BLaER1 treated with 17β-estradiol and CSF1 and Interleukin-3, amounts not matched to agents 10 nM and 100 nM (cell line): ENCODE results near the gene FCER1G.
A peak's percentile ranks its signal among the peaks of the same experiment; 100 is the strongest.

Experiments used
- H3K27ac ChIP-seq, 11 experiments: shearing (Covaris generic); formaldehyde crosslinking; 2 replicates each; pipeline ENCODE4 v1.8.1; 2022
- H3K27me3 ChIP-seq, 11 experiments: shearing (Covaris generic); formaldehyde crosslinking; 2 replicates each; pipeline ENCODE4 v1.8.1; 2022
- H3K36me3 ChIP-seq, 11 experiments: shearing (Covaris generic); formaldehyde crosslinking; 2 replicates each; pipeline ENCODE4 v1.8.1; 2022
- H3K4me1 ChIP-seq, 10 experiments: shearing (Covaris generic); formaldehyde crosslinking; 2 replicates each; pipeline ENCODE4 v1.8.1; 2022
- H3K4me2 ChIP-seq, 11 experiments: shearing (Covaris generic); formaldehyde crosslinking; 2 replicates each; pipeline ENCODE4 v1.8.1; 2022
- H3K4me3 ChIP-seq, 10 experiments: shearing (Covaris generic); formaldehyde crosslinking; 2 replicates each; pipeline ENCODE4 v1.8.1; 2022
- H3K9ac ChIP-seq, 11 experiments: shearing (Covaris generic); formaldehyde crosslinking; 2 replicates each; pipeline ENCODE4 v1.8.1; 2022
- H3K9me3 ChIP-seq, 11 experiments: shearing (Covaris generic); formaldehyde crosslinking; replicated peaks in 1 of 11; 2 replicates each; pipeline ENCODE4 v1.8.1; 2022
- H4K20me1 ChIP-seq, 11 experiments: shearing (Covaris generic); formaldehyde crosslinking; 2 replicates each; pipeline ENCODE4 v1.8.1; 2022
- Cebpa-rat ChIP-seq, 11 experiments: shearing (Covaris generic); IDR thresholded peaks; 2 replicates each; pipeline ENCODE4 v1.8.1; 2022

The FCER1G gene

DNA sequence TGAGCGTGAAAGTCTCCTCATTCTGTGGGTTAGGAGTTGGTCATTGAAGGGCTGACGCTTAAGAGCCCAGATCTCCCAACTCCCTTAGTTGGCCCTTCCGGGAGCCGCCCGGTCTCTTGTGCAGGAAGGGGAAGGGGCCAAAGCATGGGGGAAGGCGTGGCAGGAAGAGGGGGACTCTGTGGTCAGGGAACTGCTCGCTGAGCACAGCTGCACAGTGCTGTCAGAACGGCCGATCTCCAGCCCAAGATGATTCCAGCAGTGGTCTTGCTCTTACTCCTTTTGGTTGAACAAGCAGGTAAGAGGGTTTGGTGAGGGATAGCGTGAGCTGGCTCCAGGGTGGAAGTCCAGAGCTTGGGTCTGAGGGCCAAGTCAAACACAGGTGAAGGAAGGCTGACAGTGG lies at the start of gene FCER1G:
FCER1G (plus strand) TSS at position 220 of the 400 bp plus-strand sequence; CDS start at position 247, 27 bp downstream.
- no peak for TF ChIP-seq Cebpa-rat (IDR thresholded peaks at IDR 0.05)
- Histone ChIP-seq H3K9me3 (no peaks in the 10 kb centered on the region), H3K36me3 (peaks cover 46 to 67% (median 49%) of the 10 kb centered on the region in 11 experiments), H3K4me1 (peaks cover 50 to 74% (median 57%) of the 10 kb centered on the region in 10 experiments), H3K27ac (peak within 1 kb of the TSS in 5 of 11 experiments; percentile 20 to 92 (median 83); a peak in 9 of 22 replicates), H3K4me3 (peak within 1 kb of the TSS in 8 of 10 experiments; percentile 6 to 81 (median 56); a peak in 11 of 20 replicates), H3K4me2 (peak within 1 kb of the TSS; percentile 77 to 100 (median 94)), H3K27me3 (peaks cover 8 to 49% (median 45%) of the 10 kb centered on the region in 11 experiments; a peak in 21 of 22 replicates), H4K20me1 (peaks cover 6 to 63% (median 32%) of the 10 kb centered on the region in 11 experiments; a peak in 17 of 22 replicates), H3K9ac (peak within 1 kb of the TSS in 5 of 11 experiments; percentile 34 to 91 (median 86); a peak in 9 of 22 replicates)

DNA sequence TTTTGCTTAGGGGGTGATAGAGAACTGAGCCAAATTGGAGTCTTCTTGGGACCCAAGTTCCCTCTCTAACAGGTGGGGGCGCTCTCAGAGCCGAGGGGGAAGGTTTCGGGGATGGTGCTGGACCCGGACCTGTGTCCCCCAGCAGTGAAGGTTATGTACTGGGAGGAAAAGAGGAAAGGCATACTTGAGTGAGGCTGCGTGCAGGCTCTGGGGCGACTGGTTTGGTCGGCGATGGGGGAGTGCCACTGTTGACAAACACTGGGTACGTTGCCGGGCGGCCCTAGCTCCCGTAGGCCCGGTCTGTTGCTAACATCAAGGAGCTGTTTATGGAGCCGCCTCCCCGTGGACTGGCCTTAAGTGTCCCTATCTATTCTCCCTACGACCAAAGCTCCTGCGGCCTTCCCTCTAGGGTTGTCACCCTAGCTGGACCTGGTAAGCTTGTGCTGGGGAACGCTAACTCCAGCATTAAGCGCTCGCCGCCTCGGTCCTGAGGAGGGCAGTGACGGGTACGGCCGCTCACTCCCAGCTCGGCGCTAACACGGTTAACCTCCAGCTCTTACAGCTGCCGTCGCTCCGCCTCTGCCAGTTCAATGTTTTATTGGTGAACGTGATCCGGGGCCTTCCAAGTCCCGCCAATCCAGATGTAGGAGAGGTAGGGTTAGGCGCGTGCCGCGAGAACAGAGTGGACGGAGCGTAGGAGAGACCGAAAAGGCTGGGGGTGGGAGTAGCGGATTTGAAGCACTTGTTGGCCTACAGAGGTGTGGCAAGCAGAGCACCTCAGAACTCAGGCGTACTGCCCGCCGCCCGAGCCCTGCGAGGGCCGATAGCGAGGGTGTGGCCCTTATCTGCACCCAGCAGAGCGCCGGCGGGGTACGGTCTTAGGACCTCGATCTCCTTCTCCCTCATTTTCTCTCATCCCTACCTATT lies 49.1 kb upstream of the FCER1G start, which contains the start of gene PPOX:
PPOX (plus strand) TSS at position 685 of the 927 bp plus-strand sequence. CDS start 422 bp downstream, outside the sequence.
- peaks cover 28 to 59% (median 41%) of the 10 kb centered on the region in 10 experiments for H3K4me1 ChIP-seq
- H3K36me3 ChIP-seq = peaks cover 27 to 72% (median 57%) of the 10 kb centered on the region in 11 experiments
- H3K27ac ChIP-seq = peak within 1 kb of the TSS; percentile 59 to 92 (median 69)
- H3K27me3 ChIP-seq = no peaks in the 10 kb centered on the region
- H3K9ac ChIP-seq = peak within 1 kb of the TSS; percentile 74 to 91 (median 82)
- TF ChIP-seq Cebpa-rat (IDR thresholded peaks at IDR 0.05) = no peak
- H4K20me1 ChIP-seq = no peaks in the 10 kb centered on the region; a peak in 1 of 22 replicates
- H3K4me3 ChIP-seq = peak within 1 kb of the TSS; percentile 65 to 80 (median 75)
- H3K4me2 ChIP-seq = peak within 1 kb of the TSS; percentile 94 to 100 (median 98)
- H3K9me3 ChIP-seq = no peaks in the 10 kb centered on the region

DNA sequence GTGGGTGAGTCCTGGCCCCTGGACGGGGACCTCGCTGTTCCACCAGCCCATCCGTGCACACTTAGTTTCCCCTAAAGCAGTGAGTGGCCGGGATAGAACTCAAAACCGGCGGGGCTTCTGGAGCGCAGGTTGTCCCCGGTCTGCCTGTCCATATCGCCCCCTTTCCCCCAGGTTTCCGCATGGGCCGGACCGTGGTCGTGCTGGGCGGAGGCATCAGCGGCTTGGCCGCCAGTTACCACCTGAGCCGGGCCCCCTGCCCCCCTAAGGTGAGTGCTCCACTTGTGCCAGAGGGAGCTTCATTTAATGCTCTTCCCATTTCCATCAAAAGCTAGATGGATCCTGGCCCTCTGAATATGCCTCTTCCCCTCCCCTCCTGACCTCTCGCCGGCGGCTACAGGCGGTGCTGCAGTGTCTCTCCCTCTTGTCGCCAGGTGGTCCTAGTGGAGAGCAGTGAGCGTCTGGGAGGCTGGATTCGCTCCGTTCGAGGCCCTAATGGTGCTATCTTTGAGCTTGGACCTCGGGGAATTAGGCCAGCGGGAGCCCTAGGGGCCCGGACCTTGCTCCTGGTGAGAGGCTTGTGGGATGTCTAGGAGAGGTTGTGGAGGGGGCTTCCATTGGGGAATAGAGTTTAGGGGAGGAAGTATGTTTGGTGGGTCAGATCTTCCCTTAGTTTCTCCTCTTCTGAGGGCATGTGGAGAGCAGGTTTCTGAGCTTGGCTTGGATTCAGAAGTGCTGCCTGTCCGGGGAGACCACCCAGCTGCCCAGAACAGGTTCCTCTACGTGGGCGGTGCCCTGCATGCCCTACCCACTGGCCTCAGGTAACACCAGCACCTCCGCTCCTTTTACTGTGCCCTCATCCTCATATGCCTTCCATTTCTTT lies 48.2 kb upstream of the FCER1G start:
- Histone ChIP-seq H3K27ac (peak overlapping the region; percentile 59 to 92 (median 69)), H3K4me1 (peaks cover 25 to 53% (median 33%) of the 10 kb centered on the region in 10 experiments), H3K4me3 (peak overlapping the region; percentile 65 to 80 (median 75)), H3K4me2 (peak overlapping the region; percentile 94 to 100 (median 98)), H3K9ac (peak overlapping the region; percentile 74 to 91 (median 82)), H3K27me3 (no peaks in the 10 kb centered on the region), H3K36me3 (peaks cover 36 to 72% (median 60%) of the 10 kb centered on the region in 11 experiments), H4K20me1 (peaks cover 0 to 6% (median 0%) of the 10 kb centered on the region in 11 experiments; a peak in 2 of 22 replicates), H3K9me3 (no peaks in the 10 kb centered on the region)
- TF ChIP-seq Cebpa-rat (IDR thresholded peaks at IDR 0.05) = no peak

DNA sequence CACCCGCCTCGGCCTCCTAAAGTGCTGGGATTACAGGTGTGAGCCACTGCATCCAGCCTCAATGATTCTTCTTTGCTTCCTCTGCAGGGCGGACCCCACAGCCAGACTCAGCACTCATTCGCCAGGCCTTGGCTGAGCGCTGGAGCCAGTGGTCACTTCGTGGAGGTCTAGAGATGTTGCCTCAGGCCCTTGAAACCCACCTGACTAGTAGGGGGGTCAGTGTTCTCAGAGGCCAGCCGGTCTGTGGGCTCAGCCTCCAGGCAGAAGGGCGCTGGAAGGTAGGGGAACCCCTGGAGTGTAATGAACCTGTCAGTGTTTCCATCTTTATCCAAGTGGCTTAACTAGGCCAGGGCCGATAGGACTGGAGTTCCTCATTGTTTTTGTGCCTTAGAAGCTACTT lies 46.2 kb upstream of the FCER1G start:
- Histone ChIP-seq H3K4me1 (peaks cover 23 to 43% (median 28%) of the 10 kb centered on the region in 10 experiments), H3K9ac (peak overlapping the region in 1 of 11 experiments; percentile 17; a peak in 1 of 22 replicates), H3K27me3 (no peaks in the 10 kb centered on the region), H3K4me3 (no peak overlapping the region), H3K9me3 (no peaks in the 10 kb centered on the region), H3K4me2 (no peak overlapping the region), H4K20me1 (peaks cover 0 to 7% (median 0%) of the 10 kb centered on the region in 11 experiments; a peak in 2 of 22 replicates), H3K36me3 (peaks cover 47 to 72% (median 62%) of the 10 kb centered on the region in 11 experiments), H3K27ac (no peak overlapping the region)
- TF ChIP-seq Cebpa-rat (IDR thresholded peaks at IDR 0.05) = no peak

DNA sequence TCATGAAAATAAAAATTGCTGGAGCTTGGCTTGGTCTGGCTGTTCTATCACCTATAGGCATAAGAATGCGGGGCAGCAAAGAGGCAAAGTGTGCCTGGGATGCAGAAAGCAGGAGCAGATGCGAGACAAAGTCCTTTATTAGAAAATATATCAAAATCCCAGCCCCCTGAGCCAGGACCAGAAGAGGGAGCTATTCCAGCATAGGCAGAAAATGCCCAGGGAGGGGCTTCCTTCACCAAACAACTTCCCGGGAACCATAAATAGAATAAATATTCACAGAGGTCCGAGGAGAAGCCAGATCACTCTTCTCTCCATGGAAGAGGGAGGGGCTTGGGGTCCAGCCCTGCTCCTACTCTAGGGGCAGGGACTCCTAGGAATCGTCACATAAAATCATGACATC lies 43.9 kb upstream of the FCER1G start:
- H3K4me1 ChIP-seq = peaks cover 19 to 40% (median 26%) of the 10 kb centered on the region in 10 experiments
- no peak for TF ChIP-seq Cebpa-rat (IDR thresholded peaks at IDR 0.05)
- no peaks in the 10 kb centered on the region for H3K9me3 ChIP-seq
- peaks cover 59 to 83% (median 72%) of the 10 kb centered on the region in 11 experiments for H3K36me3 ChIP-seq
- no peak overlapping the region for H3K4me3 ChIP-seq
- no peaks in the 10 kb centered on the region for H3K27me3 ChIP-seq
- peaks cover 0 to 7% (median 0%) of the 10 kb centered on the region in 11 experiments; a peak in 4 of 22 replicates for H4K20me1 ChIP-seq
- H3K9ac ChIP-seq = peak overlapping the region in 3 of 11 experiments; percentile 24 to 37 (median 27); a peak in 2 of 22 replicates
- H3K4me2 ChIP-seq = no peak overlapping the region
- H3K27ac ChIP-seq = no peak overlapping the region; a peak in 1 of 22 replicates

DNA sequence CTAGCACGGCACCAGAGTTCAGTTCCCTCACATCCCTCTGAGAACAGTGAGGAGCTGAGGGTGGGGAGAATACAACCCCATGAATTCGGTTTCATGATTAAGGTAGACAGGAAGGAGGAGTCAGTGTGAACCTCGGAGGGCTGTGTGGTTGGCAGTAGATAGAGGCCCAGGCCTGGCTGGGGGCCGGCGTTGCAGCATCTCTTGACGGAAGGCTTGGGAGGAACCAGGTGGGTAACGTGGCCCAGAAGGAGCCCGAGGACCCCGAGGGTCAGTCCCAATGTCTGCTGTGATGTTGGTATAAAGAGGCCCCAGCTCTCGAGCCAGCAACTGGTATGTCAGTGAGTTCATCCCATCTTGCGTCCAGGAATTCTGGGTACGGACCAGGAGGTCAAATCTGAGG lies 43.4 kb upstream of the FCER1G start:
- H3K36me3 ChIP-seq = peaks cover 59 to 83% (median 72%) of the 10 kb centered on the region in 11 experiments
- no peak overlapping the region for H3K4me3 ChIP-seq
- H3K9me3 ChIP-seq = no peaks in the 10 kb centered on the region
- no peaks in the 10 kb centered on the region for H3K27me3 ChIP-seq
- H3K4me1 ChIP-seq = peaks cover 24 to 44% (median 31%) of the 10 kb centered on the region in 10 experiments
- H3K9ac ChIP-seq = peak overlapping the region in 3 of 11 experiments; percentile 6 to 27 (median 24); a peak in 1 of 22 replicates
- no peak overlapping the region; a peak in 1 of 22 replicates for H3K27ac ChIP-seq
- TF ChIP-seq Cebpa-rat (IDR thresholded peaks at IDR 0.05) = no peak
- peaks cover 0 to 7% (median 0%) of the 10 kb centered on the region in 11 experiments; a peak in 4 of 22 replicates for H4K20me1 ChIP-seq
- no peak overlapping the region for H3K4me2 ChIP-seq

DNA sequence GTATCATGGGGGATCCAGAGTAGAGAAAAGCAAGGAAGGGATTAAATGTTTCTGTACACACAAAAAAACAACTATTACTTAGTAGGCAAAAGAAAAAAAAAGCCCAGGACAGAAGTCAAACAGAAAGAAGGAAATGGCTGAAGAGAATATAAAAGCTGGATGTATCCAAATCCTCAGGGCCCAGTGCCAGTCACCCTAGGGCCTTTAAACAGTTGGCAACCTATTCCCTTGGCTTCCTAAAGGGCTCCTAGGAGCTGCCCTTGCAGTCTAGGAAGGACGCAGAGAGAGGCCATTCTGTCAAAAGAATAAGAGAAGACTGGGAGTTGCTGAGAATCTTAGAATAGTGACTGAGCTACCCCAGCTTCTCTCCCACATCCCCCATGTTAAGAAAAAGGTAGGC lies 42.7 kb upstream of the FCER1G start:
- H3K27me3 ChIP-seq = no peaks in the 10 kb centered on the region
- peak overlapping the region in 3 of 11 experiments; percentile 6 to 39 (median 29); a peak in 3 of 22 replicates for H3K9ac ChIP-seq
- peaks cover 59 to 83% (median 72%) of the 10 kb centered on the region in 11 experiments for H3K36me3 ChIP-seq
- peaks cover 0 to 7% (median 0%) of the 10 kb centered on the region in 11 experiments; a peak in 4 of 22 replicates for H4K20me1 ChIP-seq
- no peak overlapping the region for H3K4me2 ChIP-seq
- H3K27ac ChIP-seq = no peak overlapping the region
- peaks cover 19 to 38% (median 25%) of the 10 kb centered on the region in 10 experiments for H3K4me1 ChIP-seq
- no peak overlapping the region for H3K4me3 ChIP-seq
- no peaks in the 10 kb centered on the region for H3K9me3 ChIP-seq
- TF ChIP-seq Cebpa-rat (IDR thresholded peaks at IDR 0.05) = no peak
